ENCODE data around the gene SCN8A. TPM values are rescaled to one million over a fixed set of nuclear protein-coding genes. Genes with fewer than 3 reads are reported as not detected.

Gene SCN8A
- total RNA-seq, 1 experiment from 2014 or later: 1.4 TPM

GRCh38 chr12:51837286-51837685 is 246.3 kb downstream of the SCN8A start:
- Histone ChIP-seq H3K4me3 (no peak overlapping the region), H3K27me3 (peaks cover 10% of the 10 kb centered on the region), H3K9me3 (no peaks in the 10 kb centered on the region), H3K36me3 (no peaks in the 10 kb centered on the region)
- no peak for DNase-seq

GRCh38 chr12:51838036-51838435 is 247.0 kb downstream of the SCN8A start:
- H3K27me3 ChIP-seq: peaks cover 4% of the 10 kb centered on the region
- no peak for DNase-seq

GRCh38 chr12:51838762-51839161 is 247.7 kb downstream of the SCN8A start:
- H3K27me3 ChIP-seq: no peaks in the 10 kb centered on the region
- H3K9me3 ChIP-seq: no peaks in the 10 kb centered on the region
- H3K4me3 ChIP-seq: no peak overlapping the region
- no peaks in the 10 kb centered on the region for H3K36me3 ChIP-seq
- no peak for DNase-seq

More at GRCh38 chr12:51838036-51838435, 247.0 kb downstream of the SCN8A start:
- no peaks in the 10 kb centered on the region for H3K9me3 ChIP-seq
- H3K4me3 ChIP-seq: no peak overlapping the region
- no peaks in the 10 kb centered on the region for H3K36me3 ChIP-seq

- no peak for DNase-seq
- Histone ChIP-seq H3K9me3 (no peaks in the 10 kb centered on the region), H3K27me3 (no peaks in the 10 kb centered on the region), H3K4me3 (no peak overlapping the region), H3K36me3 (no peaks in the 10 kb centered on the region)
Measured at GRCh38 chr12:51839310-51839947, 248.4 kb downstream of the SCN8A start.

- DNase-seq: no peak
- Histone ChIP-seq H3K36me3 (no peaks in the 10 kb centered on the region), H3K4me3 (no peak overlapping the region), H3K9me3 (no peaks in the 10 kb centered on the region), H3K27me3 (no peaks in the 10 kb centered on the region)
Measured at GRCh38 chr12:51840966-51841365, 249.9 kb downstream of the SCN8A start.

- Histone ChIP-seq H3K36me3 (no peaks in the 10 kb centered on the region), H3K9me3 (no peaks in the 10 kb centered on the region), H3K27me3 (no peaks in the 10 kb centered on the region; the same call in 1 of the 2 replicates), H3K4me3 (no peak overlapping the region)
- DNase-seq: no peak
Measured at GRCh38 chr12:51841727-51842126, 250.7 kb downstream of the SCN8A start.

- Histone ChIP-seq H3K9me3 (no peaks in the 10 kb centered on the region), H3K27me3 (peaks cover 9% of the 10 kb centered on the region; the same call in 1 of the 2 replicates), H3K4me3 (no peak overlapping the region), H3K36me3 (no peaks in the 10 kb centered on the region)
- no peak for DNase-seq
Measured at GRCh38 chr12:51844854-51845253, 253.8 kb downstream of the SCN8A start.

- DNase-seq: no peak
- Histone ChIP-seq H3K9me3 (no peaks in the 10 kb centered on the region), H3K4me3 (no peak overlapping the region), H3K36me3 (no peaks in the 10 kb centered on the region), H3K27me3 (peaks cover 9% of the 10 kb centered on the region; the same call in 1 of the 2 replicates)
Measured at GRCh38 chr12:51845482-51845881, 254.4 kb downstream of the SCN8A start.

GRCh38 chr12:51846271-51846691 is 255.2 kb downstream of the SCN8A start:
- no peaks in the 10 kb centered on the region for H3K9me3 ChIP-seq
- peaks cover 9% of the 10 kb centered on the region; the same call in 1 of the 2 replicates for H3K27me3 ChIP-seq
- no peak overlapping the region for H3K4me3 ChIP-seq
- no peaks in the 10 kb centered on the region for H3K36me3 ChIP-seq
- no peak for DNase-seq

GRCh38 chr12:51846911-51847642 is 256.0 kb downstream of the SCN8A start:
- H3K27me3 ChIP-seq: peaks cover 9% of the 10 kb centered on the region; the same call in 1 of the 2 replicates
- no peak for DNase-seq

GRCh38 chr12:51847643-51848325 is 256.8 kb downstream of the SCN8A start:
- H3K36me3 ChIP-seq: no peaks in the 10 kb centered on the region
- peak overlapping the region; percentile 18; the same call in 1 of the 2 replicates for H3K4me3 ChIP-seq
- peaks cover 9% of the 10 kb centered on the region; the same call in 1 of the 2 replicates for H3K27me3 ChIP-seq
- no peak for DNase-seq
- no peaks in the 10 kb centered on the region for H3K9me3 ChIP-seq

More at GRCh38 chr12:51846911-51847642, 256.0 kb downstream of the SCN8A start:
- Histone ChIP-seq H3K36me3 (no peaks in the 10 kb centered on the region), H3K9me3 (no peaks in the 10 kb centered on the region), H3K4me3 (no peak overlapping the region)

- peak within 1 kb of the TSS; percentile 18; the same call in 1 of the 2 replicates for H3K4me3 ChIP-seq
- H3K9me3 ChIP-seq: no peaks in the 10 kb centered on the region
- H3K27me3 ChIP-seq: peaks cover 9% of the 10 kb centered on the region; the same call in 1 of the 2 replicates
- no peaks in the 10 kb centered on the region for H3K36me3 ChIP-seq
- DNase-seq: no peak
Measured at GRCh38 chr12:51848326-51848727, 257.3 kb downstream of the SCN8A start, which contains the start of gene FIGNL2. Gene FIGNL2 (minus strand): TSS chr12:51848718. CDS start chr12:51822413, 26,305 bp downstream.

- Histone ChIP-seq H3K36me3 (no peaks in the 10 kb centered on the region), H3K9me3 (no peaks in the 10 kb centered on the region), H3K4me3 (no peak overlapping the region), H3K27me3 (peaks cover 9% of the 10 kb centered on the region; the same call in 1 of the 2 replicates)
- no peak for DNase-seq
Measured at GRCh38 chr12:51848841-51849735, 258.1 kb downstream of the SCN8A start.

GRCh38 chr12:51850081-51850964 is 259.3 kb downstream of the SCN8A start:
- Histone ChIP-seq H3K27me3 (peaks cover 9% of the 10 kb centered on the region; the same call in 1 of the 2 replicates), H3K36me3 (no peaks in the 10 kb centered on the region), H3K4me3 (no peak overlapping the region), H3K9me3 (no peaks in the 10 kb centered on the region)
- no peak for DNase-seq

- no peaks in the 10 kb centered on the region for H3K36me3 ChIP-seq
- no peak for DNase-seq
Measured at GRCh38 chr12:51850965-51851299, 259.9 kb downstream of the SCN8A start.

More at GRCh38 chr12:51850965-51851299, 259.9 kb downstream of the SCN8A start:
- Histone ChIP-seq H3K27me3 (peaks cover 9% of the 10 kb centered on the region; the same call in 1 of the 2 replicates), H3K4me3 (no peak overlapping the region), H3K9me3 (no peaks in the 10 kb centered on the region)
